SK-N-SH (cell line): ENCODE data around the gene ENKUR. TPM values are rescaled to one million over a fixed set of nuclear protein-coding genes. Genes with fewer than 3 reads are reported as not detected.

ENCODE experiments used
- CTCF ChIA-PET: fragments of 300-600, 350-600 bp; formaldehyde crosslinking; extraction: SDS; loops from one replicate; lab custom pipeline; 2021; lab: Yijun Ruan, JAX
- POLR2A ChIA-PET: fragments of 350-600 bp; sonication (Branson Sonifier 250); formaldehyde crosslinking; extraction: SDS; loops from one replicate; lab custom pipeline; 2020; ENCODE audit warnings: antibody characterized with exemption, inconsistent platforms; lab: Yijun Ruan, JAX
- DNase-seq: peaks from one replicate; pipeline ENCODE4 v3.0.0; 2012
- H2AFZ ChIP-seq: fragments of 200-600 bp; sonication (generic); 2 replicates; pipeline ENCODE4 v1.8.1; 2016; ENCODE audit warnings: antibody characterized with exemption, mild to moderate bottlenecking, low read depth
- H3F3A ChIP-seq: fragments of 200-600 bp; sonication (generic); replicated peaks from 2 replicates; pipeline ENCODE3; 2016; ENCODE audit warnings: antibody characterized with exemption, mild to moderate bottlenecking; ENCODE audit not compliant: insufficient read depth
- H3K27ac ChIP-seq, 2 experiments: fragments of 200-500 bp in 1 of 2; fragments of 200-600 bp in 1 of 2; sonication (Bioruptor generic) in 1 of 2; sonication (generic), shearing (Covaris generic) in 1 of 2; 2 replicates each; pipeline versions ENCODE4 v1.5.1 to v1.6.1; 2014 to 2016; ENCODE audit warnings: low read depth in 2 of 2, inconsistent platforms in 1 of 2, low read length in 1 of 2, mild to moderate bottlenecking in 1 of 2, mixed read lengths in 1 of 2
- H3K27me3 ChIP-seq: fragments of 200-600 bp; sonication (generic), shearing (Covaris generic); 2 replicates; pipeline ENCODE4 v1.6.1; 2016; ENCODE audit warnings: mixed run types; ENCODE audit not compliant: insufficient read depth
- H3K36me3 ChIP-seq, 2 experiments: fragments of 200-500 bp in 1 of 2; fragments of 200-600 bp in 1 of 2; sonication (Bioruptor generic) in 1 of 2; sonication (generic) in 1 of 2; replicated peaks in 1 of 2; 2 replicates each; pipeline versions ENCODE3 to v1.5.1; 2014 to 2016; ENCODE audit warnings: low read length in 1 of 2, mild to moderate bottlenecking in 1 of 2; ENCODE audit not compliant: insufficient read depth in 2 of 2, control insufficient read depth in 1 of 2
- H3K4me1 ChIP-seq, 2 experiments: fragments of 200-500 bp in 1 of 2; fragments of 200-600 bp in 1 of 2; sonication (Bioruptor generic) in 1 of 2; sonication (generic), shearing (Covaris generic) in 1 of 2; 2 replicates each; pipeline versions ENCODE4 v1.5.1 to v1.6.1; 2014 to 2016; ENCODE audit warnings: low read depth in 1 of 2, low read length in 1 of 2, mixed run types in 1 of 2; ENCODE audit not compliant: insufficient read depth in 2 of 2, control insufficient read depth in 1 of 2
- H3K4me2 ChIP-seq: fragments of 200-600 bp; sonication (generic), shearing (Covaris generic); 2 replicates; pipeline ENCODE4 v1.6.1; 2017; ENCODE audit warnings: mixed run types
- H3K4me3 ChIP-seq, 2 experiments: fragments of 200-500 bp in 1 of 2; fragments of 200-600 bp in 1 of 2; sonication (Bioruptor generic) in 1 of 2; sonication (generic), shearing (Covaris generic) in 1 of 2; 2 replicates each; pipeline versions ENCODE4 v1.5.1 to v1.8.1; 2014 to 2016; ENCODE audit warnings: low read depth in 2 of 2, inconsistent platforms in 1 of 2, low read length in 1 of 2, mild to moderate bottlenecking in 1 of 2, mixed read lengths in 1 of 2, moderate library complexity in 1 of 2
- H3K79me2 ChIP-seq: fragments of 200-600 bp; sonication (generic); 2 replicates; pipeline ENCODE4 v1.8.1; 2017; ENCODE audit warnings: mild to moderate bottlenecking; ENCODE audit not compliant: insufficient read depth
- H3K9ac ChIP-seq: fragments of 200-600 bp; sonication (generic); 2 replicates; pipeline ENCODE4 v1.6.1; 2017; ENCODE audit warnings: mixed run types
- H3K9me2 ChIP-seq: fragments of 200-600 bp; sonication (generic); 2 replicates; pipeline ENCODE4 v1.6.1; 2017; ENCODE audit warnings: mixed run types
- H3K9me3 ChIP-seq: fragments of 200-600 bp; sonication (generic); 2 replicates; pipeline ENCODE4 v1.6.1; 2017; ENCODE audit warnings: mixed run types, mild to moderate bottlenecking, moderate library complexity
- H4K20me1 ChIP-seq: fragments of 200-600 bp; sonication (generic); 2 replicates; pipeline ENCODE4 v1.6.1; 2017; ENCODE audit warnings: mild to moderate bottlenecking, mixed run types; ENCODE audit not compliant: insufficient read depth
- CHD2 ChIP-seq: fragments of 150-350 bp; IDR thresholded peaks from 2 replicates; pipeline ENCODE4 v1.6.1; 2018; ENCODE audit warnings: low read length; ENCODE audit not compliant: partially characterized antibody
- FOSL2 ChIP-seq: IDR thresholded peaks from 2 replicates; pipeline ENCODE4 v1.4.0; 2012; ENCODE audit warnings: low read depth, mild to moderate bottlenecking, moderate library complexity, borderline replicate concordance
- FOXM1 ChIP-seq: IDR thresholded peaks from 2 replicates; pipeline ENCODE4 v1.4.0; 2012; ENCODE audit warnings: low read depth, mild to moderate bottlenecking
- GABPA ChIP-seq: IDR thresholded peaks from 2 replicates; pipeline ENCODE4 v1.4.0; 2012; ENCODE audit warnings: low read depth, mild to moderate bottlenecking
- GATA2 ChIP-seq: sonication (generic); formaldehyde crosslinking; IDR thresholded peaks from 2 replicates; pipeline ENCODE4 v1.5.0; 2020; ENCODE audit warnings: mild to moderate bottlenecking, missing genetic modification reagents
- NRF1 ChIP-seq: IDR thresholded peaks from 2 replicates; pipeline ENCODE4 v1.6.1; 2012; ENCODE audit warnings: low read depth, mild to moderate bottlenecking, low read length
- RCOR1 ChIP-seq: fragments of 150-350 bp; IDR thresholded peaks from 2 replicates; pipeline ENCODE4 v1.6.1; 2017; ENCODE audit warnings: antibody characterized with exemption, low read length
- REST ChIP-seq: IDR thresholded peaks from 2 replicates; pipeline ENCODE4 v1.6.1; 2012; ENCODE audit warnings: mild to moderate bottlenecking, low read depth, low read length, moderate library complexity
- RFX5 ChIP-seq: IDR thresholded peaks from 2 replicates; pipeline ENCODE4 v1.6.1; 2012; ENCODE audit warnings: mild to moderate bottlenecking, improper control_type of control experiment, low read length
- RXRA ChIP-seq: IDR thresholded peaks from 2 replicates; pipeline ENCODE4 v1.4.0; 2012; ENCODE audit warnings: low read depth, mild to moderate bottlenecking, borderline replicate concordance
- SIN3A ChIP-seq: IDR thresholded peaks from 2 replicates; pipeline ENCODE4 v1.6.1; 2012; ENCODE audit warnings: low read depth, mild to moderate bottlenecking, low read length, moderate library complexity, borderline replicate concordance
- TCF12 ChIP-seq: IDR thresholded peaks from 2 replicates; pipeline ENCODE4 v1.4.0; 2012
- TEAD4 ChIP-seq: IDR thresholded peaks from 2 replicates; pipeline ENCODE4 v1.4.0; 2012; ENCODE audit warnings: mild to moderate bottlenecking, borderline replicate concordance; ENCODE audit not compliant: insufficient read depth
- WGBS: methylation state at CpG from one replicate; pipeline ENCODE4 v1.1.6; 2017; ENCODE audit warnings: low lambda C conversion rate; 5-methylcytosine and 5-hydroxymethylcytosine counted together
- polyA plus RNA-seq, 3 experiments: library from polyadenylated mRNA; depleted of rRNA; stranded (reverse); fragments of >200 nt; gene quantifications; 2 replicates each; pipeline ENCODE4 v1.2.3, GENCODE V29; 2012
- TF ChIP-seq, protein P1 (sequence below): fragments of 150-350 bp; IDR thresholded peaks from 2 replicates; pipeline ENCODE4 v1.6.1; 2016; ENCODE audit warnings: mild to moderate bottlenecking, low read depth, low read length
- TF ChIP-seq, protein P2 (sequence below): fragments of 150-350 bp; IDR thresholded peaks from 2 replicates; pipeline ENCODE4 v1.6.1; 2017; ENCODE audit warnings: antibody characterized with exemption, low read length, low read depth, borderline replicate concordance
- TF ChIP-seq, protein P3 (sequence below): IDR thresholded peaks from 2 replicates; pipeline ENCODE4; 2012

ENKUR gene
- polyA plus RNA-seq, 1 of the 3 experiments (the other 2 are of a cell fraction), result 0.13 TPM

GRCh38 chr10:24973163-24973562 is 42.8 kb downstream of the ENKUR start:
- no peaks in the 10 kb centered on the region for H3K9me2 ChIP-seq
- POLR2A ChIA-PET, result no interaction called here
- TF ChIP-seq RFX5 (no peak), FOXM1 (no peak), SIN3A (no peak), CHD2 (no peak), GABPA (no peak), RCOR1 (no peak)
- 90% methylated on average over 5 of the region's 5 CpGs for WGBS
- no peaks in the 10 kb centered on the region for H3K36me3 ChIP-seq
- no peak overlapping the region for H3K27ac ChIP-seq
- DNase-seq, result no peak
- H3K9me3 ChIP-seq, result no peaks in the 10 kb centered on the region
- H3K4me1 ChIP-seq, result no peaks in the 10 kb centered on the region
- H2AFZ ChIP-seq, result peak overlapping the region; percentile 49; the same call in 1 of the 2 replicates
- no peak overlapping the region for H3K9ac ChIP-seq
- H3K79me2 ChIP-seq, result no peaks in the 10 kb centered on the region
- no peaks in the 10 kb centered on the region for H4K20me1 ChIP-seq
- H3K4me3 ChIP-seq, result no peak overlapping the region
- CTCF ChIA-PET, result no interaction called here
- no peaks in the 10 kb centered on the region for H3F3A ChIP-seq
- no peaks in the 10 kb centered on the region for H3K27me3 ChIP-seq
- H3K4me2 ChIP-seq, result no peak overlapping the region

DNA sequence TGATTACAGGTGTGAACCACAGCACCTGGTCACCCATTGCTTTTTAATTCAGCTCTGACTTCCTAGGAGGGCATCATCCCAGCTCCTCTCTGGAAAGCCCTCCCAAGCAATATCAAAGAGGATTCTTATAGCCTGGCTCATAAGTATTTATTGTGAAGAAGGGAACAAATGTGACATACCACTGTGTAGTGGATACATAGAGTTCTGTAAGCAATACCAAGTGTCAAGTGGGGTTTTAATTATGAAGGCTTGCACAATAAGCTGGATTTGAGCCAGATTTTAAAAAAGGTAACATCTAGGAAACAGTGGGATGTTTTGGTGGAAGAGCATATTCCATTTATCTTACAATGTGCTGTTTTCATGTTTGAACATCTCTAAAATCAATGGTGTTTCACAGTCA is 44.6 kb downstream of the ENKUR start:
- H4K20me1 ChIP-seq, result no peaks in the 10 kb centered on the region
- no peaks in the 10 kb centered on the region for H3F3A ChIP-seq
- no peak overlapping the region for H2AFZ ChIP-seq
- no peaks in the 10 kb centered on the region for H3K79me2 ChIP-seq
- no peak overlapping the region for H3K27ac ChIP-seq
- no peak for DNase-seq
- H3K9me3 ChIP-seq, result no peaks in the 10 kb centered on the region
- no peak overlapping the region for H3K4me2 ChIP-seq
- POLR2A ChIA-PET, result interaction anchor here (0.7 kb wide), 1 partner anchor 18 kb away, joined by 4 read pairs; no protein-coding TSS in a partner anchor
- H3K36me3 ChIP-seq, result no peaks in the 10 kb centered on the region
- no peak overlapping the region for H3K9ac ChIP-seq
- no peaks in the 10 kb centered on the region for H3K4me1 ChIP-seq
- no peaks in the 10 kb centered on the region for H3K27me3 ChIP-seq
- H3K4me3 ChIP-seq, result no peak overlapping the region
- CTCF ChIA-PET, result no interaction called here
- H3K9me2 ChIP-seq, result no peaks in the 10 kb centered on the region
- no peak for TF ChIP-seq RCOR1

DNA sequence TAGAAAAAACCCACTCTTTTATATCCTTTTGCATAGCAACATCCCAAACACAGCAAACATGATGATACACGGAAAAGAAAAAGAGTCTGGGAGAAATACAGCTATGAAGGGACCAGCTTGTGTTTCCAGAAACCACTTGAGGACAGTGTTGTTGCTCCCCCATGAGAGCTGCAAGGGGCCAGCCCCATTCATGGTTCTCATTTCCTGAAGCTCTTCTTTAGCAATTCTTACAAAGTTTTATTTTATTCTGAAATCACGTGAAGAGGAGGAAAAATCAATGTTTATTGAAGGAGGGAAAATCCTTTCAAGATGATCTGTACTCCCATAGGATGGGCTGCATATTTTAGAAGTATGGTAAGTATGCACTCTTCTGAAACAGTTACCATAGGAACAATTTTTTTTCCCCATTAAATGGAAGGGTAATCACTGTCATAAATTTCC is 46.1 kb downstream of the ENKUR start:
- no peak for DNase-seq
- Histone ChIP-seq H3K9me3 (no peaks in the 10 kb centered on the region), H2AFZ (no peak overlapping the region), H3K4me2 (no peak overlapping the region), H3K4me1 (no peaks in the 10 kb centered on the region), H3K36me3 (no peaks in the 10 kb centered on the region), H4K20me1 (no peaks in the 10 kb centered on the region), H3K27ac (no peak overlapping the region), H3K9me2 (no peaks in the 10 kb centered on the region), H3K4me3 (no peak overlapping the region), H3K79me2 (no peaks in the 10 kb centered on the region), H3F3A (no peaks in the 10 kb centered on the region), H3K9ac (no peak overlapping the region), H3K27me3 (no peaks in the 10 kb centered on the region)
- ChIA-PET CTCF (interaction anchor here (1.6 to 1.9 kb wide), 3 partner anchors 18 to 327 kb away, joined by 5 to 6 read pairs (median 5); partner anchors contain the start of gene PRTFDC1), POLR2A (no interaction called here)
- 77% methylated on average over 2 of the region's 2 CpGs for WGBS
- TF ChIP-seq TCF12 (no peak), GABPA (no peak), RXRA (no peak), NRF1 (no peak), GATA2 (no peak), SIN3A (no peak), FOXM1 (no peak), REST (no peak), FOSL2 (no peak), TEAD4 (no peak)
- TF ChIP-seq, protein P1, sequence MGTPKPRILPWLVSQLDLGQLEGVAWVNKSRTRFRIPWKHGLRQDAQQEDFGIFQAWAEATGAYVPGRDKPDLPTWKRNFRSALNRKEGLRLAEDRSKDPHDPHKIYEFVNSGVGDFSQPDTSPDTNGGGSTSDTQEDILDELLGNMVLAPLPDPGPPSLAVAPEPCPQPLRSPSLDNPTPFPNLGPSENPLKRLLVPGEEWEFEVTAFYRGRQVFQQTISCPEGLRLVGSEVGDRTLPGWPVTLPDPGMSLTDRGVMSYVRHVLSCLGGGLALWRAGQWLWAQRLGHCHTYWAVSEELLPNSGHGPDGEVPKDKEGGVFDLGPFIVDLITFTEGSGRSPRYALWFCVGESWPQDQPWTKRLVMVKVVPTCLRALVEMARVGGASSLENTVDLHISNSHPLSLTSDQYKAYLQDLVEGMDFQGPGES, result no peak
- TF ChIP-seq, protein P2, sequence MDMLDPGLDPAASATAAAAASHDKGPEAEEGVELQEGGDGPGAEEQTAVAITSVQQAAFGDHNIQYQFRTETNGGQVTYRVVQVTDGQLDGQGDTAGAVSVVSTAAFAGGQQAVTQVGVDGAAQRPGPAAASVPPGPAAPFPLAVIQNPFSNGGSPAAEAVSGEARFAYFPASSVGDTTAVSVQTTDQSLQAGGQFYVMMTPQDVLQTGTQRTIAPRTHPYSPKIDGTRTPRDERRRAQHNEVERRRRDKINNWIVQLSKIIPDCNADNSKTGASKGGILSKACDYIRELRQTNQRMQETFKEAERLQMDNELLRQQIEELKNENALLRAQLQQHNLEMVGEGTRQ, result no peak
- TF ChIP-seq, protein P3, sequence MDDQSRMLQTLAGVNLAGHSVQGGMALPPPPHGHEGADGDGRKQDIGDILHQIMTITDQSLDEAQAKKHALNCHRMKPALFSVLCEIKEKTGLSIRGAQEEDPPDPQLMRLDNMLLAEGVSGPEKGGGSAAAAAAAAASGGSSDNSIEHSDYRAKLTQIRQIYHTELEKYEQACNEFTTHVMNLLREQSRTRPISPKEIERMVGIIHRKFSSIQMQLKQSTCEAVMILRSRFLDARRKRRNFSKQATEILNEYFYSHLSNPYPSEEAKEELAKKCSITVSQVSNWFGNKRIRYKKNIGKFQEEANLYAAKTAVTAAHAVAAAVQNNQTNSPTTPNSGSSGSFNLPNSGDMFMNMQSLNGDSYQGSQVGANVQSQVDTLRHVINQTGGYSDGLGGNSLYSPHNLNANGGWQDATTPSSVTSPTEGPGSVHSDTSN, result no peak
